ENCODE data around the gene KRTAP10-5. TPM values are rescaled to one million over a fixed set of nuclear protein-coding genes. Genes with fewer than 3 reads are reported as not detected.
A peak's percentile ranks its signal among the peaks of the same experiment; 100 is the strongest.
"Not testable (repeated sequence)": the region's sequence is repeated elsewhere in the genome, so short reads cannot be mapped to it uniquely, and the experiment has no call there.

The KRTAP10-5 gene, protein sequence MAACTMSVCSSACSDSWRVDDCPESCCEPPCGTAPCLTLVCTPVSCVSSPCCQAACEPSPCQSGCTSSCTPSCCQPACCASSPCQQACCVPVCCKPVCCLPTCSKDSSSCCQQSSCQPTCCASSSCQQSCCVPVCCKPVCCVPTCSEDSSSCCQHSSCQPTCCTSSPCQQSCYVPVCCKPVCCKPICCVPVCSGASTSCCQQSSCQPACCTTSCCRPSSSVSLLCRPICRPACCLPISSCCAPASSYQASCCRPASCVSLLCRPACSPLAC
- not detected in 2 replicates for polyA plus RNA-seq (2011; rRNA removed)
- polyA plus RNA-seq (2012; cell fraction: cytosol; rRNA removed) = not detected in 2 replicates
- not detected in 2 replicates for polyA plus RNA-seq (2012; cell fraction: nucleus; rRNA removed)
- not detected in 3 replicates for polyA plus RNA-seq (2017; fragmentation: RNase III; extraction: RNeasy Plus Mini Kit Qiagen cat#74134 plus additional on column Dnase treatment)
- polyA minus RNA-seq (2011; rRNA and poly(A)+ RNA removed) = not detected in 2 replicates

DNA sequence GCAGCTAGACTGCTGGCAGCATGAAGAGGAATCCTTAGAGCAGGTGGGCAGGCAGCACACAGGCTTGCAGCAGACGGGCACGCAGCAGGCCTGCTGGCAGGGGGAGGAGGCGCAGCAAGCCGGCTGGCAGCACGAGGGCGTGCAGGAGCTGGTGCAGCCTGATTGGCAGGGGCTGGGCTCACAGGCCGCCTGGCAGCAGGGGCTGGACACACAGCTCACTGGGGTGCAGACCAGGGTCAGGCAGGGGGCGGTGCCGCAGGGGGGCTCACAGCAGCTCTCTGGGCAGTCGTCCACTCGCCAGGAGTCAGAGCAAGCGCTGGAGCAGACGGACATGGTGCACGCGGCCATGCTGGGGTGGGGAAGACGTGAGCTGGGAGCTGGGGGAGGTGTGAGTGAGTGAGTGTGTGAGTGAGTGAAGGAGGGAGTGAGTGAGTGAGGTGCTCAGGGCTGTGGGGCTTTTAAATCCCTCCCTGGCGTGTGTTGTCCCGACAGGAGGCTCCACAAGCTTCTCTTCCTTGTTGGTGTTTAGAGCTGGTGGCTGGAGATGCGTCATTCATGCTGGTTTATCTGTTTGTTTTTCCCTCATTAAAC lies at the start of gene KRTAP10-5:
KRTAP10-5 (minus strand) TSS at position 374 of the 591 bp plus-strand sequence; CDS start at position 348, 26 bp downstream.
- peak; percentile 54 to 66; a peak in 4 of 6 replicates for ATAC-seq
- CTCF ChIA-PET = interaction anchor here (1.1 to 2.1 kb wide), 5 partner anchors 10 to 213 kb away, joined by 3 to 6 read pairs (median 4); partner anchors contain the start of gene KRTAP10-6
- H3K4me1 ChIP-seq, H3K4me3 ChIP-seq, H3K27ac ChIP-seq, POLR2A ChIA-PET, FAIRE-seq: not testable (repeated sequence)
- WGBS (ENCODE audit: missing lambda C conversion rate) = 15% methylated on average over 7 of the region's 19 CpGs
- DNase-seq (ENCODE audit: low read depth in 1 of 2, low spot score in 1 of 2) = peak in 1 of 2 experiments; percentile 42
- 0 out of 3 replicates have a peak within 1 kb of the TSS, but pooled peaks have one; percentile 25 for H3K4me2 ChIP-seq
- H3K9me3 ChIP-seq = peaks cover 20% of the 10 kb centered on the region

DNA sequence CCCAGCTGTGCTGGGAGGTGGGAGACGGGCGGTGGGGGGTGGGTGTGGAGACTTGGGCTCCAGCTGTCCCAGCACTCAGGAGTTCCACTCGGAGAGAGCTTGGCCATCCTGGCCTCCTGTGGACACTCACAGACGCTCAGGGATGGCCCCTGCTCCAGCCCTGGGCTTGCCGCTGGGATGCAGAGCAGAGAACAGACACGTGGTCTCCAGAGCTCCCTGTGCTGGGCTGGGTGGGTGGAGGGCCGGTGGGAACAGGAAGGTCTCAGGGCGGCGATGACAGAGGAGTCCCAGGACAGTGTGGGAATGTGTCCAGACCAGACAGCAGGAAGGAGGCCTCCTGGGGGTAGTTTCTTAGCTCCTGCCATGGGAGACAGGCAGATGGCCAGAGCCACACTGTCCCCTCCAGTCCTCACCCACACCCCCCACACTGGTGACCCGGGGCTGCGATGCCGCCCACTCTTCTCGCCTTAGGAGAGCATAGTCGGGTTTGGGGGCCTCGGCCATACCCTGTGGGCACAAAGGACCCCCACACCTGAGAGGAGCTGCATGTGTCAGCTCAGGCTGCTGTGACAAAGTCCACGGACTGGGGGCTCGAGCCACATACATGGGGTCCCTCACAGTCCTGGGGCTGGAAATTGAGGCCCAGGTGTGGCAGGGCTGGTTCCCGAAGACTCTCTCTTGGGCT lies 48.4 kb upstream of the KRTAP10-5 start:
- WGBS (ENCODE audit: missing lambda C conversion rate) = 41% methylated on average over 7 of the region's 18 CpGs
- Histone ChIP-seq H3K27ac (no peak overlapping the region), H3K4me1 (no peaks in the 10 kb centered on the region), H3K4me2 (no peak overlapping the region), H3K4me3 (no peak overlapping the region), H3K9me3 (peaks cover 12% of the 10 kb centered on the region; the same call in 2 of the 3 replicates)
- DNase-seq (ENCODE audit: low read depth in 1 of 2, low spot score in 1 of 2) = no peak
- FAIRE-seq = no peak
- ChIA-PET CTCF (no interaction called here), POLR2A (no interaction called here)
- TF ChIP-seq KDM1A (IDR thresholded peaks at IDR 0.05; ENCODE audit: low read depth) (no peak), TP53 (CRISPR knock-in tag; IDR thresholded peaks at IDR 0.05) (no peak), GATA3 (IDR thresholded peaks at IDR 0.05; ENCODE audit: borderline replicate concordance) (no peak)
- TF ChIP-seq, protein P1, sequence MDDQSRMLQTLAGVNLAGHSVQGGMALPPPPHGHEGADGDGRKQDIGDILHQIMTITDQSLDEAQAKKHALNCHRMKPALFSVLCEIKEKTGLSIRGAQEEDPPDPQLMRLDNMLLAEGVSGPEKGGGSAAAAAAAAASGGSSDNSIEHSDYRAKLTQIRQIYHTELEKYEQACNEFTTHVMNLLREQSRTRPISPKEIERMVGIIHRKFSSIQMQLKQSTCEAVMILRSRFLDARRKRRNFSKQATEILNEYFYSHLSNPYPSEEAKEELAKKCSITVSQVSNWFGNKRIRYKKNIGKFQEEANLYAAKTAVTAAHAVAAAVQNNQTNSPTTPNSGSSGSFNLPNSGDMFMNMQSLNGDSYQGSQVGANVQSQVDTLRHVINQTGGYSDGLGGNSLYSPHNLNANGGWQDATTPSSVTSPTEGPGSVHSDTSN (IDR thresholded peaks at IDR 0.05) = no peak
- TF ChIP-seq, protein P2, sequence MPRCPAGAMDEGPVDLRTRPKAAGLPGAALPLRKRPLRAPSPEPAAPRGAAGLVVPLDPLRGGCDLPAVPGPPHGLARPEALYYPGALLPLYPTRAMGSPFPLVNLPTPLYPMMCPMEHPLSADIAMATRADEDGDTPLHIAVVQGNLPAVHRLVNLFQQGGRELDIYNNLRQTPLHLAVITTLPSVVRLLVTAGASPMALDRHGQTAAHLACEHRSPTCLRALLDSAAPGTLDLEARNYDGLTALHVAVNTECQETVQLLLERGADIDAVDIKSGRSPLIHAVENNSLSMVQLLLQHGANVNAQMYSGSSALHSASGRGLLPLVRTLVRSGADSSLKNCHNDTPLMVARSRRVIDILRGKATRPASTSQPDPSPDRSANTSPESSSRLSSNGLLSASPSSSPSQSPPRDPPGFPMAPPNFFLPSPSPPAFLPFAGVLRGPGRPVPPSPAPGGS (IDR thresholded peaks at IDR 0.05) = no peak
- no peak for ATAC-seq

DNA sequence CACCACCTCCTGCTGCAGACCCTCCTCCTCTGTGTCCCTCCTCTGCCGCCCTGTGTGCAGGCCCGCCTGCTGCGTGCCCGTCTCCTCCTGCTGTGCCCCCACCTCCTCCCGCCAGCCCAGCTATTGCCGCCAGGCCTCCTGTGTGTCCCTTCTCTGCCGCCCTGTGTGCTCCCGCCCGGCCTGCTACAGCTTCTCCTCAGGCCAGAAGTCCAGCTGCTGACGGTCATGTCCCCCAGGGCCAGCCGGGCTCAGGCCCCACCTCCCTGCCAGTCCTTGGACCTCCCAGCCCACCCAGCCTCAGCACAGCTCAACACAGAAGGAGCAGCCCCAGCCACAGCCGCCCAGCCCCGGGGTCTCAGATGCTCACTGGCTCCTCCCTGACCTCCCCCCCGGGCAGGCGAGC lies 47.4 kb upstream of the KRTAP10-5 start:
- ATAC-seq; H3K4me3 ChIP-seq; H3K4me2 ChIP-seq; CTCF ChIA-PET; DNase-seq (ENCODE audit: low read depth in 1 of 2, low spot score in 1 of 2); H3K27ac ChIP-seq; H3K4me1 ChIP-seq; POLR2A ChIA-PET; FAIRE-seq: not testable (repeated sequence)
- peaks cover 19% of the 10 kb centered on the region; the same call in 2 of the 3 replicates for H3K9me3 ChIP-seq
- WGBS (ENCODE audit: missing lambda C conversion rate) = 40% methylated on average over 1 of the region's 15 CpGs

DNA sequence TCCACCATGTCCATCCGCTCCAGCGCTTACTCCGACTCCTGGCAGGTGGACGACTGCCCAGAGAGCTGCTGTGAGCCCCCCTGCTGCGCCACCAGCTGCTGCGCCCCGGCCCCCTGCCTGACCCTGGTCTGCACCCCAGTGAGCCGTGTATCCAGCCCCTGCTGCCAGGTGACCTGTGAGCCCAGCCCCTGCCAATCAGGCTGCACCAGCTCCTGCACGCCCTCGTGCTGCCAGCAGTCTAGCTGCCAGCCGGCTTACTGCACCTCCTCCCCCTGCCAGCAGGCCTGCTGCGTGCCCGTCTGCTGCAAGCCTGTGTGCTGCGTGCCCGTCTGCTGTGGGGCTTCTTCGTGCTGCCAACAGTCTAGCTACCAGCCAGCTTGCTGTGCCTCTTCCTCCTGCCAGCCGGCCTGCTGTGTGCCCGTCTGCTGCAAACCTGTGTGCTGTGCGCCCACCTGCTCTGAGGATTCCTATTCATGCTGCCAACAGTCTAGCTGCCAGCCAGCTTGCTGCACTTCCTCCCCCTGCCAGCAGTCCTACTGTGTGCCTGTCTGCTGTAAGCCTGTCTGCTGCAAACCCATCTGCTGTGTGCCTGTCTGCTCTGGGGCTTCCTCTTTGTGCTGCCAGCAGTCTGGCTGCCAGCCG lies 46.9 kb upstream of the KRTAP10-5 start:
- H3K4me1 ChIP-seq; POLR2A ChIA-PET; H3K4me3 ChIP-seq; H3K27ac ChIP-seq; FAIRE-seq; CTCF ChIA-PET; ATAC-seq; DNase-seq (ENCODE audit: low read depth in 1 of 2, low spot score in 1 of 2); H3K4me2 ChIP-seq: not testable (repeated sequence)
- WGBS (ENCODE audit: missing lambda C conversion rate) = 89% methylated on average over 4 of the region's 20 CpGs
- peaks cover 23% of the 10 kb centered on the region; the same call in 2 of the 3 replicates for H3K9me3 ChIP-seq

DNA sequence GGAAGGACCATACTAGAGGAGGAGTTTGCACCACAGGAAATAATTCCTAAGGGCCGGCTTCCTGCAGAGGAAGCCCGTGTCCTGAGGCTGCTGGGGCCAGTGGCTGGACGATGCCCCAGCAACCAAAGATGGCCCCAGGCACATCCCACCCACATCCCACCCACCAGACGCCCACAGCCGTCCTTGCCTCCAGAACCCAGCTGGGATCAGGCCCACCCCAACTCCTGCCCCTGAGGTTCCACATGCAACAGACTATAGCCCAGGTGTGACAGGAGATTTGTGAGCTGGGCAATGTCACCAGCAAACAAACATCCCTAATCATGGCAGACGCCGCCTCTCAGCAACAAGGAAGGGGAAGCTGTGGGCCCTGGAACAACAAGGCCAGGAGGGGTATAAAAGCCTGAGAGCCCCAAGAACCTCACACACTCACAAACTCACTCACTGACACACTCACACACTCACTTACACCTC lies 46.3 kb upstream of the KRTAP10-5 start, which contains the start of gene KRTAP10-9:
KRTAP10-9 (plus strand) TSS at position 421 of the 471 bp plus-strand sequence. CDS start 79 bp downstream, outside the sequence.
- Histone ChIP-seq H3K9me3 (peaks cover 19% of the 10 kb centered on the region; the same call in 2 of the 3 replicates), H3K4me2 (no peak within 1 kb of the TSS), H3K27ac (no peak within 1 kb of the TSS), H3K4me1 (no peaks in the 10 kb centered on the region), H3K4me3 (no peak within 1 kb of the TSS)
- no peak for DNase-seq (ENCODE audit: low read depth in 1 of 2, low spot score in 1 of 2)
- CTCF ChIA-PET = no interaction called here
- TF ChIP-seq NPAS2 (CRISPR knock-in tag; IDR thresholded peaks at IDR 0.05; ENCODE audit: borderline replicate concordance) = no peak
- TF ChIP-seq HOXB13 (CRISPR knock-in tag; IDR thresholded peaks at IDR 0.05; ENCODE audit: low read depth) = no peak
- TF ChIP-seq, protein P3, sequence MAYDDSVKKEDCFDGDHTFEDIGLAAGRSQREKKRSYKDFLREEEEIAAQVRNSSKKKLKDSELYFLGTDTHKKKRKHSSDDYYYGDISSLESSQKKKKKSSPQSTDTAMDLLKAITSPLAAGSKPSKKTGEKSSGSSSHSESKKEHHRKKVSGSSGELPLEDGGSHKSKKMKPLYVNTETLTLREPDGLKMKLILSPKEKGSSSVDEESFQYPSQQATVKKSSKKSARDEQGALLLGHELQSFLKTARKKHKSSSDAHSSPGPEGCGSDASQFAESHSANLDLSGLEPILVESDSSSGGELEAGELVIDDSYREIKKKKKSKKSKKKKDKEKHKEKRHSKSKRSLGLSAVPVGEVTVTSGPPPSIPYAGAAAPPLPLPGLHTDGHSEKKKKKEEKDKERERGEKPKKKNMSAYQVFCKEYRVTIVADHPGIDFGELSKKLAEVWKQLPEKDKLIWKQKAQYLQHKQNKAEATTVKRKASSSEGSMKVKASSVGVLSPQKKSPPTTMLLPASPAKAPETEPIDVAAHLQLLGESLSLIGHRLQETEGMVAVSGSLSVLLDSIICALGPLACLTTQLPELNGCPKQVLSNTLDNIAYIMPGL (CRISPR knock-in tag; IDR thresholded peaks at IDR 0.05; ENCODE audit: borderline replicate concordance) = no peak
- TF ChIP-seq BHLHE40 (IDR thresholded peaks at IDR 0.05; ENCODE audit: low read depth, low read length) = no peak
- TF ChIP-seq ZFP36 (IDR thresholded peaks at IDR 0.05; ENCODE audit: borderline replicate concordance, partially characterized antibody) = no peak
- TF ChIP-seq SREBF2 (IDR thresholded peaks at IDR 0.05) = no peak
- WGBS (ENCODE audit: missing lambda C conversion rate) = 38% methylated on average over 5 of the region's 7 CpGs
- no peak for ATAC-seq
- POLR2A ChIA-PET = interaction anchor here (0.6 kb wide), 1 partner anchor 23 kb away, joined by 3 read pairs; no protein-coding TSS in a partner anchor
- no peak for FAIRE-seq
